Smooth muscle cell (in vitro differentiated cells): Measurements from ENCODE around the gene WNT7B. TPM values are rescaled to one million over a fixed set of nuclear protein-coding genes. Genes with fewer than 3 reads are reported as not detected.

Source experiments
- DNase-seq: peaks from one replicate; lab custom pipeline; 2025; ENCODE audit not compliant: unreplicated experiment; lab: John Stamatoyannopoulos, UW
- H2AFZ ChIP-seq: fragments of 200-600 bp; sonication (generic); 2 replicates; pipeline ENCODE4 v1.6.0; 2016; ENCODE audit warnings: antibody characterized with exemption, low read depth, mild to moderate bottlenecking
- H3F3A ChIP-seq: fragments of 200-600 bp; sonication (generic); 2 replicates; pipeline ENCODE4 v1.6.0; 2017; ENCODE audit warnings: antibody characterized with exemption, low read depth
- H3K27ac ChIP-seq: fragments of 200-600 bp; sonication (generic); 2 replicates; pipeline ENCODE4 v1.5.1; 2016; ENCODE audit warnings: low read depth, mild to moderate bottlenecking
- H3K27me3 ChIP-seq: fragments of 200-600 bp; sonication (generic); 2 replicates; pipeline ENCODE4 v1.6.1; 2016; ENCODE audit warnings: low read depth, mild to moderate bottlenecking
- H3K36me3 ChIP-seq: fragments of 200-600 bp; sonication (generic); 2 replicates; pipeline ENCODE4 v1.5.1; 2016; ENCODE audit warnings: low read depth
- H3K4me1 ChIP-seq: fragments of 200-600 bp; sonication (generic); 2 replicates; pipeline ENCODE4 v1.5.1; 2016; ENCODE audit warnings: low read depth
- H3K4me2 ChIP-seq: fragments of 200-600 bp; sonication (generic); 2 replicates; pipeline ENCODE4 v1.6.0; 2016; ENCODE audit warnings: mild to moderate bottlenecking
- H3K4me3 ChIP-seq: fragments of 200-600 bp; sonication (generic); 2 replicates; pipeline ENCODE4 v1.5.1; 2016; ENCODE audit warnings: mild to moderate bottlenecking
- H3K79me2 ChIP-seq: fragments of 200-600 bp; sonication (generic); 2 replicates; pipeline ENCODE4 v1.6.0; 2016; ENCODE audit warnings: low read depth, mild to moderate bottlenecking
- H3K9ac ChIP-seq: fragments of 200-600 bp; sonication (generic); 2 replicates; pipeline ENCODE4 v1.6.0; 2016; ENCODE audit warnings: low read depth
- H3K9me3 ChIP-seq: fragments of 200-600 bp; sonication (generic); replicated peaks from 2 replicates; pipeline ENCODE4 v1.5.1; 2016; ENCODE audit warnings: low read depth
- H4K20me1 ChIP-seq: fragments of 200-600 bp; sonication (generic); 2 replicates; pipeline ENCODE4 v1.6.0; 2016; ENCODE audit warnings: low read depth
- WGBS: methylation state at CpG from one replicate; pipeline ENCODE4 v1.1.7; 2016; ENCODE audit warnings: low lambda C conversion rate; 5-methylcytosine and 5-hydroxymethylcytosine counted together
- polyA plus RNA-seq: library from polyadenylated mRNA; unstranded; fragments of >200 nt; fragmentation: Nextera tagmentation; extraction: Ambion mirVana; gene quantifications from 2 replicates; pipeline ENCODE4 v1.2.1, GENCODE V29; 2016
- total RNA-seq: library from RNA; depleted of rRNA; stranded (reverse); fragments of >200 nt; gene quantifications from 2 replicates; pipeline ENCODE4 v1.2.3, GENCODE V29; 2014
- TF ChIP-seq, protein P1 (sequence below): fragments of 200-600 bp; sonication (generic); IDR thresholded peaks from 2 replicates; pipeline ENCODE4 v1.5.1; 2017; ENCODE audit warnings: borderline replicate concordance, mild to moderate bottlenecking, antibody characterized with exemption; ENCODE audit not compliant: insufficient read depth, poor library complexity, severe bottlenecking

WNT7B gene
- total and polyA plus RNA-seq, 2 experiments from 2014 or later: 0.69 to 1.6 TPM

DNA sequence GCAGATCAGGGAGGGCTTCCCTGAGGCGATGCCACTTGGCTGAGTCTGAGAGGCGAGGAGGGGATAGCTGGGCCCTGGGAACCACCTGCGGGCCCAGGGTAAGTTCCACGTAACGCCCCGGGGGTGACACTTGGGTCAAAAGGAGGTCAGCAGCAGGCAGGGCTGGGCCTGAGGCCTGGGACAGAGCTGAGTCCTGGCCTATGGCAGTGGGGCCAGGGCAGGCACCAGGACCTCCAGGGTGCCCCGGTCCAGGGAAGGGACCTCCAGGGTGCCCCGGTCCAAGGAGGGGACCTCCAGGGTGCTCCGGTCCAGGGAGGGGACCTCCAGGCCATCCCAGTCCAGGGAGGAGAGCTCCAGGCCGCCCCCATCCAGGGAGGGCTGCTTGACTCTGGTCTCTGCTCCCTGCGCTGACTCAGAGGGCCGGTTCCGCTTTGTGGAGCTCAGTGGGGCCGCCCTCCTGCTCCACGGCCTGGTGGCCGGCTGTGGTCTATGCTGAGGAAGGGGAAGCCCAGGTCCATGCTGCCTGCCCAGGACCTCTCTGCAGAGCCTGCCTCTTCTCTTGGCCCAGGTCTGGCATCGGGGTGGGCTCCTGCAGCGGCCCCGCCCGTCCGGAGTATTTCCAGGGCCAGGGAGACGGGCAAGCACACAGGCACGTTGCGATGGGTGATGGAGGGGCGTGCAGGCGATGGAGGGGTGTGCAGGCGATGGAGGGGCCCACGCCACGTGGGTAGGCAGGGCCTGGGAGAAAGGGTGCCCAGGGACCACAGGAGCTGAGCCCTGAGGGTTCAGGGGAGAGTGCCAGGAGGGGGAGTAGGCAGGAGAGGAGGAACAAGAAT is 19.5 kb upstream of the WNT7B start:
- no peak overlapping the region for H3K27ac ChIP-seq
- 90% methylated on average over 29 of the region's 29 CpGs for WGBS
- H3F3A ChIP-seq: no peaks in the 10 kb centered on the region
- TF ChIP-seq, protein P1, sequence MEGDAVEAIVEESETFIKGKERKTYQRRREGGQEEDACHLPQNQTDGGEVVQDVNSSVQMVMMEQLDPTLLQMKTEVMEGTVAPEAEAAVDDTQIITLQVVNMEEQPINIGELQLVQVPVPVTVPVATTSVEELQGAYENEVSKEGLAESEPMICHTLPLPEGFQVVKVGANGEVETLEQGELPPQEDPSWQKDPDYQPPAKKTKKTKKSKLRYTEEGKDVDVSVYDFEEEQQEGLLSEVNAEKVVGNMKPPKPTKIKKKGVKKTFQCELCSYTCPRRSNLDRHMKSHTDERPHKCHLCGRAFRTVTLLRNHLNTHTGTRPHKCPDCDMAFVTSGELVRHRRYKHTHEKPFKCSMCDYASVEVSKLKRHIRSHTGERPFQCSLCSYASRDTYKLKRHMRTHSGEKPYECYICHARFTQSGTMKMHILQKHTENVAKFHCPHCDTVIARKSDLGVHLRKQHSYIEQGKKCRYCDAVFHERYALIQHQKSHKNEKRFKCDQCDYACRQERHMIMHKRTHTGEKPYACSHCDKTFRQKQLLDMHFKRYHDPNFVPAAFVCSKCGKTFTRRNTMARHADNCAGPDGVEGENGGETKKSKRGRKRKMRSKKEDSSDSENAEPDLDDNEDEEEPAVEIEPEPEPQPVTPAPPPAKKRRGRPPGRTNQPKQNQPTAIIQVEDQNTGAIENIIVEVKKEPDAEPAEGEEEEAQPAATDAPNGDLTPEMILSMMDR: no peak
- H3K79me2 ChIP-seq: no peaks in the 10 kb centered on the region
- H4K20me1 ChIP-seq: no peaks in the 10 kb centered on the region
- DNase-seq: no peak
- H3K4me1 ChIP-seq: no peaks in the 10 kb centered on the region
- no peaks in the 10 kb centered on the region for H3K9me3 ChIP-seq
- H3K9ac ChIP-seq: no peak overlapping the region
- H2AFZ ChIP-seq: no peak overlapping the region
- no peaks in the 10 kb centered on the region for H3K36me3 ChIP-seq
- H3K4me2 ChIP-seq: no peak overlapping the region
- H3K4me3 ChIP-seq: no peak overlapping the region
- H3K27me3 ChIP-seq: no peaks in the 10 kb centered on the region

DNA sequence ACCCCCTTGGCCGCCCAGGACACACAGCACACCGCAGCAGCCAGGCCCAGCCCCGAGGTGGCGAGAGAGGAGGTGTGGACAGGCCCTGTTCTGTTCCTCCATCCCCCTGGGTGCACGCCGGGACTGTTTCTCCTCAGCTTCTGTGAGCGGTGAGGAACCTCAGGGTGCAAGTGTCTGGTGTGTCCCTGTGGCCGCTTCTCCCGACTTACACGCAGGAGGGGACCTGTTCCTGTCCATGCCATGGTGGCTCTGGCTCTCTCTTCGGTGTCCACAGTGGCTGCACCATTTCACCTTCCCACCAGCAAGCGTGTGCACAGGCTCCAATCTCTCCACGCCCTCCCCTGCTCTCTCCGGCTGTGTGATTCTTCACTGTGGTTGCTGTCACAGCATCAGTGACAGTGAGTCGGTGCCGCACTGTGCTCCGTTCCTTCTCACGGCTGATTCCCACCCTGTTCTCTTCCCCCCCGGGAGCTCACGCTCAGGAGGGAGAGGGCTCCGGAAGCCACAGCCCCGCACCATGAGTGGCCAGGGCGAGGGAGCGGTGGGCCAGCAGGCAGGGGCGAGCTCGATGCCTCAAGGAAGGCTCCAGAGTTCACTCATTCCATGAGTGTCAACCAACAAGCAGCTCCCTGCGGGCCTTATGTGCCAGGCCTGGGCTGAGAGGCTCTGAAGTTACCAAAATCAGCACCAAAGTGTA is 18.6 kb upstream of the WNT7B start:
- Histone ChIP-seq H3K36me3 (no peaks in the 10 kb centered on the region), H4K20me1 (no peaks in the 10 kb centered on the region), H3K4me3 (no peak overlapping the region), H3K79me2 (no peaks in the 10 kb centered on the region), H3F3A (no peaks in the 10 kb centered on the region), H2AFZ (no peak overlapping the region), H3K27me3 (no peaks in the 10 kb centered on the region), H3K9me3 (no peaks in the 10 kb centered on the region), H3K4me2 (no peak overlapping the region), H3K4me1 (no peaks in the 10 kb centered on the region), H3K27ac (no peak overlapping the region), H3K9ac (no peak overlapping the region)
- DNase-seq: no peak
- 91% methylated on average over 19 of the region's 27 CpGs for WGBS
- TF ChIP-seq, protein P1: no peak

GRCh38 chr22:45994491-45995404 is 17.8 kb upstream of the WNT7B start:
- 48% methylated on average over 27 of the region's 27 CpGs for WGBS
- DNase-seq: peak; percentile 70
- TF ChIP-seq, protein P1: peak; percentile 98
- Histone ChIP-seq H3K4me2 (no peak overlapping the region), H3F3A (no peaks in the 10 kb centered on the region), H3K9me3 (no peaks in the 10 kb centered on the region), H3K4me1 (no peaks in the 10 kb centered on the region), H2AFZ (no peak overlapping the region), H3K9ac (no peak overlapping the region), H3K27ac (no peak overlapping the region), H3K27me3 (no peaks in the 10 kb centered on the region), H3K36me3 (no peaks in the 10 kb centered on the region), H3K4me3 (no peak overlapping the region), H4K20me1 (no peaks in the 10 kb centered on the region), H3K79me2 (no peaks in the 10 kb centered on the region)
